Fibroblast of villous mesenchyme (primary cell): ENCODE measurements around the gene TMOD2. TPM values are rescaled to one million over a fixed set of nuclear protein-coding genes. Genes with fewer than 3 reads are reported as not detected.

Experiments
- DNase-seq: peaks from one replicate; pipeline ENCODE4 v3.0.0-alpha.2; 2010; ENCODE audit warnings: low read depth
- H3K4me3 ChIP-seq: 2 replicates; pipeline ENCODE4 v1.5.1; 2011; ENCODE audit warnings: low read depth, mild to moderate bottlenecking, low read length
- total RNA-seq: library from RNA; depleted of rRNA; stranded (reverse); fragments of >200 nt; gene quantifications from 2 replicates; pipeline ENCODE4 v1.2.3, GENCODE V29; 2012
- TF ChIP-seq, protein P1 (sequence below): IDR thresholded peaks from 2 replicates; pipeline ENCODE4 v1.5.1; 2012; ENCODE audit warnings: low read depth, mild to moderate bottlenecking, low read length; ENCODE audit not compliant: insufficient read depth

The TMOD2 gene
- total RNA-seq, 1 donor: 7.3 TPM

DNA sequence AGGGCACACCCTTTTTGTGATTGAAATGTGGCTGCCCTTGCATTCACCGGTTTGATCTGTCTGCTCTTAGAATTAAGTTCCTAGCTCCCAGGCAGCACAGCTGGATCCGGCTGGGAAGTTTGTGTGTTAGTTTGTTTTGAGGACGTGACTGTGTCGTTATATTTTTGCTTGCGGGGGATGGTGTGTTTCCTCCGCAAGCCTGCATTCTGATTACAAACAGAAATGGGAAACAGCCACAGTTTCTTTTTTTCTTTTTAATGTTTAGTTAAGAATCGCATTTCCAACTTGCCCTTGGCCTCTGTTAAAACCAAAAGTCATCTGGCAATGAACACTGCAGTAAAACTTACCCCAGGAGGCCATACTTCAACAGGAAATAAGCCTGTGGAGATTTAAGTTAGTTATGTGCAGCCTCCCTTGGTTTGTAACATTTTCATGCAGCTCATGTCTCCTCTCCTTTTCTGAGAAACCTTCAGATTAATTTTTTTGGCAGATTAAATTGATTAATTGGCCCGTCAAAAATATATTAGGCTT lies 78.9 kb downstream of the TMOD2 start:
- TF ChIP-seq, protein P1, sequence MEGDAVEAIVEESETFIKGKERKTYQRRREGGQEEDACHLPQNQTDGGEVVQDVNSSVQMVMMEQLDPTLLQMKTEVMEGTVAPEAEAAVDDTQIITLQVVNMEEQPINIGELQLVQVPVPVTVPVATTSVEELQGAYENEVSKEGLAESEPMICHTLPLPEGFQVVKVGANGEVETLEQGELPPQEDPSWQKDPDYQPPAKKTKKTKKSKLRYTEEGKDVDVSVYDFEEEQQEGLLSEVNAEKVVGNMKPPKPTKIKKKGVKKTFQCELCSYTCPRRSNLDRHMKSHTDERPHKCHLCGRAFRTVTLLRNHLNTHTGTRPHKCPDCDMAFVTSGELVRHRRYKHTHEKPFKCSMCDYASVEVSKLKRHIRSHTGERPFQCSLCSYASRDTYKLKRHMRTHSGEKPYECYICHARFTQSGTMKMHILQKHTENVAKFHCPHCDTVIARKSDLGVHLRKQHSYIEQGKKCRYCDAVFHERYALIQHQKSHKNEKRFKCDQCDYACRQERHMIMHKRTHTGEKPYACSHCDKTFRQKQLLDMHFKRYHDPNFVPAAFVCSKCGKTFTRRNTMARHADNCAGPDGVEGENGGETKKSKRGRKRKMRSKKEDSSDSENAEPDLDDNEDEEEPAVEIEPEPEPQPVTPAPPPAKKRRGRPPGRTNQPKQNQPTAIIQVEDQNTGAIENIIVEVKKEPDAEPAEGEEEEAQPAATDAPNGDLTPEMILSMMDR: no peak
- peak; percentile 78 for DNase-seq

DNA sequence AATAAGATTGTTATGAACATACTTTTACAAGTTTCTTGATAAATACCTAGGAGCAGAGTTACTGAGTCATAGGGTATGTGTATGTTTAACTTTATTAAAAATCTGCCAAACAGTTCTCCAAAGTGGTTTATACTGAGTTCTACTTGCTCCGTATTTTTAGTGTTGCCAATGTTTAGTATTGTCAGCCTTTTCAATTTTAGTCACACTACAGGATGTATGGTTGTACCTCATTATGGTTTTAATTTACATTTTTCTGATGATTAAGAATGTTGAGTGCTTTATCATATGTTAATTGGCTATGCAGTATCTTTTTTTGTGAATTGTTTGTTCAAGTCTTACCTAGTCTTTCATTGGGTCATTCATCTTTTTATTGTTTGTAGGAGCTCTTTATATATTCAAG lies 82.4 kb downstream of the TMOD2 start:
- TF ChIP-seq, protein P1: no peak
- DNase-seq: no peak
- no peak overlapping the region for H3K4me3 ChIP-seq

More for the DNA sequence above, 78.9 kb downstream of the TMOD2 start:
- peak overlapping the region; percentile 90 for H3K4me3 ChIP-seq

DNA sequence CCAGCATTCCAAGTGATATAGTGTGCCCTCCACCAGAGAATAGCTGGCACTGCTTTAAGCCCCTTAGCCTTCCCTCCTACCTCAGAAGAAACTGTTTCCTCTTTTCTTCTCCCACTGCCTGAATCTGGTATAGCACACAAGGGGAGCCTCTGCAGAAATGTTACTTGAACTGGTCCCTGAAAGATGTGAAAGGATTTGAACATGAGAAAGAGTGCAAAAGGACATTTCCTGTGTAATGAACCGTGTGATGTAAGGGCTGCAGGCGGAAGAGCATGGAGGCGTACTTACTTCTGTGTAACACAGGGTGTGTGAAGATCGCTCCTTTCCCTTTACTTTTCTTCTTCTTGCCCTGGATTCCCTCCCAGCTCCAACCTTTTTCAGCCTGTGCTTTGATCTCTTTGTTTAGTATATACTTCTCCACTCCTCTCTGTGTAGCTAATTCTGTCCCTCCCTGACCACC lies 86.4 kb downstream of the TMOD2 start:
- no peak overlapping the region for H3K4me3 ChIP-seq
- TF ChIP-seq, protein P1: no peak
- DNase-seq: peak; percentile 51

DNA sequence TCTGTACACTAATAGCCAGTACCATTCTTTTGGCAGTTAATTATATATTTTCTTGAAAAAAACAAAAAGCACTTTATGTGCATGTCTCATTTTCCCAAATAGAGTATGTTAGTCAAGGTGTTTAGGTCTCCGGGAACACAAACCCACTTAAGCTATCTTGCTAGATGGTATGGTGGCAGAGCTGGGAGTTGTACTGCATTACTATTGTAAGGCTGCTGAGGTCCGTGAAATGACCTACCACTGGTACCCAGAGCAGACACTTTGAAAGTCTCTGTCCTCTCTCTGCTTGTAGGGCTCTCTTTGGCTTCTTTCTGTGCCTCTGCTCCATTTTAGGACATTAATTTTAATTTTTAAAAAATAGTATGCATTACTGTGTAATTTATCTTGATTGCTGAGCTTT lies 86.9 kb downstream of the TMOD2 start:
- DNase-seq: no peak
- TF ChIP-seq, protein P1: no peak
- H3K4me3 ChIP-seq: no peak overlapping the region

DNA sequence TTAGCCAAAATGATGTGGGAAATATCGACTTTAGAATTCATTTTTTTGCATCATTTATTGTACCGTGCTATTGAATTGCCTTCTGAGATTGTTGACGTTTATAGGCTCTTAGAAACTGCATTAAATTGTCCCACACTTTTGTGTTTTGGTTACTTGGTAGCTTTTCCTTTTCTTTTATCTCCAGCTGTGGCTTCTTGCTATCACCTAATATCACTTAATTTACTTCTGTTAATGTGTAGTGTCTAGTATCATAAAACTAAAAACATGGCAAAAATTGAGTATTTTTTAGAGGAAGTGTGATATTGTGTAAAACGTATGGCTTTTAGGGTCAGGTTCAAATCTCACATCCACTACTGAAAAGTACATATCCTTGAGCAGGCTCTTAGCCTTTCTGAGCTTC lies 89.3 kb downstream of the TMOD2 start:
- TF ChIP-seq, protein P1: no peak
- no peak for DNase-seq
- no peak overlapping the region for H3K4me3 ChIP-seq

DNA sequence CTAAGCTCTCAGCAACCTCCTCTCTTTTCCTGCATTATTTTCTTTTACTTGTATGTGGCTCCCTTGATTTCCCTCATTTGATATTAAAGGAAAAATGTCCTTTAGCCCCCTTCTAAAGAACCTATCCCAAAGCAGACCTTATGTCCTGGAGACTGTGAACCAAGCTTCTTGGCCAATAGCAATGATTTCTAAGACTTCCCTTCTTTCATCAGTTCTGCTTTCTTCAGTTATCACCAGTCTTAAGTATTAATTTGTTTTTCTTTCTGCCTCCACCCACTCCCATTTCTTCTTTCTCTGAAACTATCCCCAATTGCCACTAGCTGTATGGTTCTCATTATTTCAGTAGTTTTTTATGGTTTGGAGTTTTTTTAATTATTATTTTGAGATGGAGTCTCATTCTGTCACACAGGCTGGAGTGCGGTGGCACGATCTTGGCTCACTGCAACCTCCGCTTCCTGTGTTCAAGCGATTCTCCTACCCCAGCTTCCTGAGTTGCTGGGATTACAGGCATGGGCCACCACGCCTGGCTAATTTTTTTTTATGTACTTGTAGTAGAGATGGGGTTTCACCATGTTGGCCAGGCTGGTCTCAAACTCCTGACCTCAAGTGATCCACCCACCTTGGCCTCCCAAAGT lies 90.1 kb downstream of the TMOD2 start:
- DNase-seq: no peak
- TF ChIP-seq, protein P1: no peak
- H3K4me3 ChIP-seq: no peak overlapping the region
